ENCODE data around the gene ARHGAP45.

The ARHGAP45 gene

GRCh38 chr19:1134431-1134830 is 67.5 kb downstream of the ARHGAP45 start:
- Histone ChIP-seq H3K27ac (ENCODE audit: low read length) (no peak overlapping the region), H3K4me1 (ENCODE audit: control insufficient read depth, insufficient read depth, low read length) (peaks cover 26% of the 10 kb centered on the region), H3K4me3 (ENCODE audit: low read length in 2 of 2) (no peak overlapping the region), H3K9ac (ENCODE audit: low read length in 2 of 2) (no peak overlapping the region), H3K36me3 (ENCODE audit: control insufficient read depth in 2 of 2, insufficient read depth in 2 of 2, low read length in 2 of 2) (no peaks in the 10 kb centered on the region), H3K27me3 (ENCODE audit: control insufficient read depth in 1 of 2, insufficient read depth in 2 of 2, low read length in 2 of 2) (no peaks in the 10 kb centered on the region), H3K9me3 (ENCODE audit: control insufficient read depth in 2 of 2, low read length in 2 of 2) (no peaks in the 10 kb centered on the region)

GRCh38 chr19:1135454-1135853 is 68.5 kb downstream of the ARHGAP45 start:
- Histone ChIP-seq H3K9ac (ENCODE audit: low read length in 2 of 2) (no peak overlapping the region), H3K27ac (ENCODE audit: low read length) (peak overlapping the region; percentile 18), H3K27me3 (ENCODE audit: control insufficient read depth in 1 of 2, insufficient read depth in 2 of 2, low read length in 2 of 2) (no peaks in the 10 kb centered on the region), H3K36me3 (ENCODE audit: control insufficient read depth in 2 of 2, insufficient read depth in 2 of 2, low read length in 2 of 2) (no peaks in the 10 kb centered on the region), H3K4me1 (ENCODE audit: control insufficient read depth, insufficient read depth, low read length) (peaks cover 26% of the 10 kb centered on the region), H3K4me3 (ENCODE audit: low read length in 2 of 2) (no peak overlapping the region), H3K9me3 (ENCODE audit: control insufficient read depth in 2 of 2, low read length in 2 of 2) (no peaks in the 10 kb centered on the region)

- Histone ChIP-seq H3K9ac (ENCODE audit: low read length in 2 of 2) (no peak overlapping the region), H3K4me3 (ENCODE audit: low read length in 2 of 2) (no peak overlapping the region), H3K36me3 (ENCODE audit: control insufficient read depth in 2 of 2, insufficient read depth in 2 of 2, low read length in 2 of 2) (no peaks in the 10 kb centered on the region), H3K27ac (ENCODE audit: low read length) (peak overlapping the region; percentile 18), H3K4me1 (ENCODE audit: control insufficient read depth, insufficient read depth, low read length) (peaks cover 26% of the 10 kb centered on the region), H3K9me3 (ENCODE audit: control insufficient read depth in 2 of 2, low read length in 2 of 2) (no peaks in the 10 kb centered on the region), H3K27me3 (ENCODE audit: control insufficient read depth in 1 of 2, insufficient read depth in 2 of 2, low read length in 2 of 2) (no peaks in the 10 kb centered on the region)
These were observed 69.2 kb downstream of the ARHGAP45 start for GRCh38 chr19:1136201-1136600.
